GM18951 (cell line): ENCODE measurements around the gene HLA-B.
"Not testable (repeated sequence)": the region's sequence is repeated elsewhere in the genome, so short reads cannot be mapped to it uniquely, and the experiment has no call there.

Source experiments
- POLR2A ChIP-seq: IDR thresholded peaks from 4 replicates; pipeline ENCODE4 v1.6.1; 2011; ENCODE audit warnings: mild to moderate bottlenecking; ENCODE audit not compliant: insufficient read length, insufficient read depth; ENCODE audit errors: extremely low read depth
- in situ Hi-C: fragments of 300-500 bp; cut with MboI; formaldehyde crosslinking; loops from one replicate; pipeline ENCODE4 v1.12.0; 2022; ENCODE audit warnings: low sequenced_read_pairs, mixed read lengths, inconsistent platforms; ENCODE audit not compliant: unreplicated experiment

Gene HLA-B

DNA sequence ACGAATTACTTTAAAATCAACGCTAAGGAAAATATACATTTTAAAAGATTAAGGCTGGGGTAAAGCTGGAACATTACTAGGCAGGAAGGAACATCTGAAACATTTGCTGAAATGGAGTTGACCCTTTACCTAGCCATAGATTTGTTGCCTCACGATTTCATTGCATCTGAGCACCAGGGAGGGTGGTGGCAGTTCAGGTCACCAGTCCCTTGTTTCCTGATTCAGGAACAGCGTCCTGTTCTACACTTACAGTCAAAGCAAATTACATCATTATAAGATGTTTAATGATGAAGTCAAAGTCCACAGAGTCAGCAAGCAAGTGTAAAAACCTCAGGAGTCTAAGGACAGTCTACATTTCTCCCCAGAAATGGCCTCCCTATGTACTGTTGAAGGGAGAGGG is 37.4 kb upstream of the HLA-B start:
- TF ChIP-seq POLR2A, result no peak
- in situ Hi-C loops, result loop anchor here (5.0 to 10.0 kb wide), 2 partner anchors 50 to 93 kb away; no protein-coding TSS in a partner anchor

DNA sequence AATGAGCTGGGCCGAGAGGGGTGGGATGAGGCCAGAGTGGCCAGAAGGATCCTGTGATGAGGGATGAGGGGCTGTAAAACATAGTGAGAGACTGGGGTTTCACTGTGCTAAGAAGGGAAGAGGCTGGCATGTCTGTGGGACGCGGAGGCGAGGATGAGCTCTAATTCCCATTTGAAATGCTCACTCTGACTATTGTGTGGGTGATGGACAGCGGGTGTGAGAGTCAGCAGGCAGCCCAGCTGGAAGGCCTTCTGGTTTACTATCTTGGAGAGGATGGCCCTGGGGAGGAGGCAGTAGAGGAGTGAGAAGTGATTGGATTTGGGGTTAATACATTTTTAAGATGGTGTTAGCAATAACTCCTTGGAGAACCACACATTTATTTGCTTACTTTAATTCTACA is 37.0 kb upstream of the HLA-B start:
- TF ChIP-seq POLR2A, result no peak
- in situ Hi-C loops, result loop anchor here (5.0 to 10.0 kb wide), 2 partner anchors 51 to 93 kb away; no protein-coding TSS in a partner anchor

DNA sequence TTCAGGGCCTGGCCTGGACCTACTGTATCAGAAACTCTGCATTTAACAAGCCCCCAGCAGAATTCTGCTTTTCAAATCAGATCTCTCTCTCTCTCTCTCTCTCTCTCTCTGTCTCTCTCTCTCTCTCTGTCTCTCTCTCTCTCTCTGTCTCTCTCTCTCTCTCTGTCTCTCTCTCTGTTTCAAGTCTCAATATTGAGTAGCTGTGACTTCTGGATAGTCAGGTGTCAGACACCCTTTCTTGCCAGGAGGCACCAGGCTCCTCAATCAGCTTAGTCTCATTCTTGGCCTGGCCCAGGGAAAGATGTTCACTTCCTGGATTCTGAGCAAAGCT is 32.8 kb upstream of the HLA-B start:
- in situ Hi-C loops, result loop anchor here (5.0 to 10.0 kb wide), 2 partner anchors 55 to 98 kb away; no protein-coding TSS in a partner anchor

DNA sequence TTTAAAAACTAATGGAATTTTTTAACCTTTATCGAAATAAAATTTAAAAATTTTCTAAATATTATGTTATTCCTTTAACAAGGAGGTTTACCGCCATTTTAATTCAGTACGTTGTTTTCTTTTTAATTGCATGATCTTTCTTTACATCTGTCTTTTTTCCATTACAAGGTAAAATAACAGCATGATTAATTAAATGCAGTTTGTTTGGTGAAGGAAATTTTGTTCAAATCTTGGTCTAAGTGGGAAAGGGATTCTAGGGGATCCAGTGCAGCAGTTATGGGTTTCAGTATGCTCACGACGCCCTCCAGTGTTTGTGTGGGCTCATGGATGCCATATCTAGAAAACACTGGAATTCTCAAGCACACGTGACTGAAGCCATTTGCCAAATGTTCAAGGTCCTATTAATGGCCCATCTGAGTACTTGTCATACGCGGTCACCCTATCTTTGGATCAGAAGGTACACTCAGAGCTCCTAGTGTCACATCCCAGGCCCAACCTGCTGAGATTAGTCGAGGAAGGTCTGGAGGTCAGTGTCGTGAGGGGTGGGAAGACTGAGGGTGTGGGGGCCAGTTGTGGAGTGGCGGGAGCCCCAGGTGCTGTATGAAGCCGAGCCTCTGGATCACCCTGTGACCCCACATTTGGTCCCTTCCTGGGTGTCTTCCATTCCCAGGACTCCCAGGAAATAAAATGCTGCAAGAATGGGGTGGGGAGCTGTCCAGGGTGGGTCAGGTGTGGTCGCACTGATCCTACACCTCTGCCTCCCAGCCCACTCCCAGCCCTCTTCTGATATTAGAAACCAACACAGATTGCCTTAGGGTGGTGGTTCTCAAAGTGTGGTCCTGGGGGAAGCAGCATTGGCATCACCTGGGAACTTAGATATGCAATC is 32.2 kb upstream of the HLA-B start:
- in situ Hi-C loops, result not testable (repeated sequence)

- TF ChIP-seq POLR2A, result no peak
- in situ Hi-C loops, result no loop called here
These were observed 30.0 kb upstream of the HLA-B start for GRCh38 chr6:31386977-31387376.

- in situ Hi-C loops, result no loop called here
- no peak for TF ChIP-seq POLR2A
These were observed 29.1 kb upstream of the HLA-B start for GRCh38 chr6:31386099-31386498.

- TF ChIP-seq POLR2A, result no peak
- in situ Hi-C loops, result no loop called here
These were observed 28.1 kb upstream of the HLA-B start for GRCh38 chr6:31385041-31385440.

- in situ Hi-C loops, result no loop called here
- TF ChIP-seq POLR2A, result no peak
These were observed 26.2 kb upstream of the HLA-B start for GRCh38 chr6:31383149-31383548.

DNA sequence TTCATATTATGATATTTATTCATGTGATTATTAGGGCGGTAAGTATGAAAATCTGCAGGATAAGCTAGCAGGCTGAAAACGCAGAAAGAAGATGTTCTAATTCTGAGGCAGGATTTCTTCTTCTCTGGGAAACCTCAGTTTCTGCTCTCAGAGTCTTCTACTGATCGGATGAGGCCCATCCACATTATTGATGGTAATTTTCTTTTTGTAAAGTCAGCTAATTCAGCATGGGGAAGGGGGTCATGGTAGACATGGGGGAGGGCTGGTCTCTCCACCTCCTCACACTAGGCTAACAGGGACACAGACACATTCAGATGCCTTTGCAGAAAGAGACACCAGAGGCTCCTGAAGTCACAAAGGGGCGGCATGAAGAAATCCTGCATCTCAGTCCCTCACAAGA is 24.7 kb upstream of the HLA-B start:
- TF ChIP-seq POLR2A, result no peak
- in situ Hi-C loops, result no loop called here

- in situ Hi-C loops, result no loop called here
These were observed 22.9 kb upstream of the HLA-B start for GRCh38 chr6:31379850-31380249.

DNA sequence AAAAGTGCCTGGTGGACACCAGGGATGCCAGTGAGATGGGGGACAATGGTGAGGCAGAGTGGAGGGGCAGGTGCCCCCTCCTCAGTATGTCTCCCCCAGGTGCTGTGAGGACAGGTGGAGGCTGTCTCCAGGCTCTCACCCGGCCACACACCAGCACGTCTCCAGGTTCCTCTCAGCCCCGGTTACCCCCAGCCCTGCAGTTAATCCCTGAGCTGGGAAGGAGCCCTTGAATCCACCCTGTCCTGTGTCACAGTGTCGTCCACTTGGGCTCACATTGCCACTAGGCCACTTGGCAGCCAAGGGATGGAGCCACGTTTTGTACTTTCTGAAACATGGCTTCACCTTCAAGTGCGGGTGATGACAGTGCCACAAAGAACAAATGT is 21.7 kb upstream of the HLA-B start:
- in situ Hi-C loops, result no loop called here
- TF ChIP-seq POLR2A, result no peak

More at GRCh38 chr6:31379850-31380249, 22.9 kb upstream of the HLA-B start:
- no peak for TF ChIP-seq POLR2A

- in situ Hi-C loops, result no loop called here
- TF ChIP-seq POLR2A, result no peak
These were observed 21.2 kb upstream of the HLA-B start for GRCh38 chr6:31378062-31378720.

- in situ Hi-C loops, result no loop called here
- TF ChIP-seq POLR2A, result no peak
These were observed 20.1 kb upstream of the HLA-B start for GRCh38 chr6:31377029-31377428.

DNA sequence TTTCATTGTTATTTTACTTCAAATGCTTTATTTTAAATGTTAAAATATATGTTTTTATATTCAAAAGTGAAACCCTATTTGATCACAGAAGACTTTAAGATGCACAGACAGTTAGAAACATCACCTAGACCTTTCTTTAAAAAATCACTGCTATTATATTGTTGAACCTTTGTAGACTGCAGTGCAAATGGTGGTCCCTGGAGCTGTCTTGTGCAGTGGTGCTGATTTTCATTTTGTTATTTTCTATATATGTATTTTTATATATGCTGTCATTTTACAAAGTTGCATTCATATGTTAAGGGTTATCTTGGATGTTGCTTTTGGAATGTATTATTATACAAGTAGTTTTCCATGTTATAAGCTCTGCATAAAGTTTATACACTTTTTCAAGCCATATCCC is 18.7 kb upstream of the HLA-B start:
- TF ChIP-seq POLR2A, result no peak
- in situ Hi-C loops, result no loop called here

GRCh38 chr6:31374118-31374517 is 17.1 kb upstream of the HLA-B start:
- in situ Hi-C loops, result not testable (repeated sequence)
